Inflammatory macrophage (primary cell): ENCODE results near the gene IFNA14.
"Not testable (repeated sequence)": the region's sequence is repeated elsewhere in the genome, so short reads cannot be mapped to it uniquely, and the experiment has no call there.

Source experiments
- DNase-seq, 2 donors: peaks; one replicate each; pipeline ENCODE4 v3.0.0-alpha.2; 2020 to 2022

IFNA14 gene

GRCh38 chr9:21213411-21214326 is 26.1 kb downstream of the IFNA14 start:
- DNase-seq = peak; percentile 43 to 67

- not testable (repeated sequence) for DNase-seq
Observed at GRCh38 chr9:21212160-21212559, 27.6 kb downstream of the IFNA14 start.

- DNase-seq = not testable (repeated sequence)
Observed at GRCh38 chr9:21210782-21211181, 29.0 kb downstream of the IFNA14 start.

- no peak for DNase-seq
Observed at GRCh38 chr9:21210311-21210710, 29.5 kb downstream of the IFNA14 start.

- not testable (repeated sequence) for DNase-seq
Observed at GRCh38 chr9:21207043-21207442, 32.8 kb downstream of the IFNA14 start, which contains the start of gene IFNA10. Gene IFNA10, minus strand, starts transcription at chr9:21207143. Its CDS starts 46 bp downstream, at chr9:21207097.

GRCh38 chr9:21205204-21205603 is 34.6 kb downstream of the IFNA14 start:
- no peak for DNase-seq

GRCh38 chr9:21202105-21202504 is 37.7 kb downstream of the IFNA14 start, which contains the start of gene IFNA7:
Gene IFNA7, minus strand, starts transcription at chr9:21202205. Its CDS starts 40 bp downstream, at chr9:21202165.
- DNase-seq = not testable (repeated sequence)

GRCh38 chr9:21194867-21195776 is 44.7 kb downstream of the IFNA14 start:
- DNase-seq = peak; percentile 56 to 76
